Activated CD8-positive, alpha-beta T cell treated with anti-CD3 and anti-CD28 coated beads for 36 hours (primary cell): ENCODE data around the gene NEMF. TPM values are rescaled to one million over a fixed set of nuclear protein-coding genes. Genes with fewer than 3 reads are reported as not detected.
"Not testable (repeated sequence)": the region's sequence is repeated elsewhere in the genome, so short reads cannot be mapped to it uniquely, and the experiment has no call there.

Source experiments
- ATAC-seq: fragments of 200-7000 bp; cut with Tn5 transposase; one replicate; pipeline ENCODE4 v1.10.0; 2021; ENCODE audit warnings: mild to moderate bottlenecking, moderate library complexity
- CTCF ChIA-PET: fragments of 350-600 bp; sonication (Branson Sonifier 250); formaldehyde crosslinking; loops from one replicate; lab custom pipeline; 2021; ENCODE audit warnings: antibody characterized with exemption; lab: Charles Lee
- POLR2A ChIA-PET: fragments of 350-600 bp; sonication (Branson Sonifier 250); formaldehyde crosslinking; loops from one replicate; lab custom pipeline; 2021; ENCODE audit warnings: antibody characterized with exemption; lab: Charles Lee
- DNase-seq: peaks from one replicate; pipeline ENCODE4 v3.0.0-alpha.2; 2020
- H3K27ac Mint-ChIP-seq: one replicate; pipeline ENCODE4 v1.8.0; 2021; ENCODE audit warnings: mild to moderate bottlenecking, mixed read lengths
- H3K27me3 Mint-ChIP-seq: one replicate; pipeline ENCODE4 v1.8.0; 2021; ENCODE audit warnings: mixed read lengths
- H3K36me3 Mint-ChIP-seq: one replicate; pipeline ENCODE4 v1.8.0; 2021; ENCODE audit warnings: low read depth, mixed read lengths
- H3K4me1 Mint-ChIP-seq: one replicate; pipeline ENCODE4 v1.8.0; 2021; ENCODE audit warnings: low read depth, mixed read lengths
- H3K4me3 Mint-ChIP-seq: one replicate; pipeline ENCODE4 v1.8.0; 2021; ENCODE audit warnings: mild to moderate bottlenecking, moderate library complexity, mixed read lengths
- H3K9me3 Mint-ChIP-seq: one replicate; pipeline ENCODE4 v1.8.0; 2021; ENCODE audit warnings: mixed read lengths
- CTCF ChIP-seq: fragments of 200-600 bp; IDR thresholded peaks from one replicate; pipeline ENCODE4 v1.8.0; 2022; ENCODE audit warnings: antibody characterized with exemption, mild to moderate bottlenecking
- intact Hi-C: fragments of 100-400 bp; cut with micrococcal nuclease; formaldehyde crosslinking; loops from one replicate; pipeline ENCODE4 v1.10.0; 2022
- total RNA-seq, 2 experiments: library from RNA; stranded (reverse); gene quantifications; one replicate each; pipeline ENCODE4 v1.2.3, GENCODE V29; 2021

The NEMF gene
- total RNA-seq, 2 experiments from 2014 or later = 62.3 to 63.8 TPM

DNA sequence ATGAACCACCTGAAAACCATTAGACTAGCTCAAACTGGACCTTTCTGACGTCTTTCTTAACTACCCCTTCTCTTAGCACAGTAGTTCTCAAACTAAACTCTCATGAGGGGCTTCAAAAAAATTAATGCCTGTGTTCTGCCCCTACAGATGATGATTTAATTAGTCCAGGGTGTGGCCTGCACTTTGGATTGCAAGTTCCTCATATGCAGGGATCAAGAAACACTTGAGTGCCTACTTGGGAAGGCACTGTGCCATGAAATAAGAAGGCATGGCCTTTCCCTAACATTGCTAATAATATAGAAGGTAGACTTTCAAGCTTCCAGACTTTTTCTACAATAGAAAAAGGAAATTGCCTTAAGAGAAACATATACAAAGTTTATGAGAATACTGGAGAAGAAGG, 107.4 kb downstream of the NEMF start:
- no peaks in the 10 kb centered on the region for H3K27me3 Mint-ChIP-seq
- H3K9me3 Mint-ChIP-seq = no peaks in the 10 kb centered on the region
- CTCF ChIA-PET = no interaction called here
- DNase-seq (no peak), ATAC-seq (no peak)
- H3K36me3 Mint-ChIP-seq = no peaks in the 10 kb centered on the region
- TF ChIP-seq CTCF = no peak
- no peak overlapping the region for H3K27ac Mint-ChIP-seq
- H3K4me1 Mint-ChIP-seq = no peaks in the 10 kb centered on the region
- POLR2A ChIA-PET = no interaction called here
- intact Hi-C loops = no loop called here
- H3K4me3 Mint-ChIP-seq = no peak overlapping the region

DNA sequence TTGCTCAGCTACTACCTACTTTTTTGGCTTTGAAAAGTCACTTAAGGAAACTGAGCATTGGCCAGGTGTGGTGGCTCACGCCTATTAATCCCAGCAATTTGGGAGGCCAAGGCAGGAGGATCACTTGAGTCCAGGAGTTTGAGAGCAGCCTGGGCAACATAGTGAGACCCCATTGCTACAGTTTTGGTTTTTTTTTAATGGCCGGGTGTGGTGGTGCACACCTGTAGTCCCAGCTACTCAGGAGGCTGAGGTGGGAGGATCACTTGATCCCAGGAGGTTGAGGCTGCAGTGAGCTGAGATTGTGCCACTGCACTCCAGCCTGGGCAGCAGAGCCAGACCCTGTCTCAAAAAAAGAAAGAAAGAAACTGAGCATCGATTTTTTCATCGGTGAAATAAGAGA, 116.9 kb downstream of the NEMF start:
- H3K9me3 Mint-ChIP-seq, H3K4me3 Mint-ChIP-seq, POLR2A ChIA-PET, H3K36me3 Mint-ChIP-seq, H3K4me1 Mint-ChIP-seq, H3K27ac Mint-ChIP-seq, intact Hi-C loops, DNase-seq, H3K27me3 Mint-ChIP-seq, ATAC-seq, CTCF ChIA-PET: not testable (repeated sequence)

DNA sequence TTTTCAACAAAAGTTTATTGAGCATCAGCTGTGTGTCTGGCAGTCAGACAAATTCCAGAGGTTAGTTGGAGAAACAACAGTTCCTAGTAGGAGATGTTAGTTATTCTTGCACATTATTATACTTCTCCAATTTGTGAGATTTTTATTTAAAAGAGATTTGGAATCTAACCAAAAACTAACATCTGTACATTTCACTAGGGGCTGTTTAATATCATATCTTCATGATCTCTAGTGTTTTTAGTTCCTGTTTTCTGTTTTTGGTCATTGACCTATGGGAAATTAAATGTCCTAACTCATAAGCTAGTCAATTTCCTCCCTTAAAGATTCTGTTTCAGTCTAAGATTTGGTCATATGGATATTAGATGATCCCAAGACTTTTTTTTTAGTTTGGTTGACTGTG, 118.8 kb downstream of the NEMF start:
- no peak for ATAC-seq
- H3K36me3 Mint-ChIP-seq = no peaks in the 10 kb centered on the region
- intact Hi-C loops = no loop called here
- H3K4me3 Mint-ChIP-seq = no peak overlapping the region
- no peak overlapping the region for H3K27ac Mint-ChIP-seq
- H3K9me3 Mint-ChIP-seq = no peaks in the 10 kb centered on the region
- ChIA-PET CTCF (no interaction called here), POLR2A (no interaction called here)
- DNase-seq = no peak
- H3K4me1 Mint-ChIP-seq = no peaks in the 10 kb centered on the region
- no peak for TF ChIP-seq CTCF
- H3K27me3 Mint-ChIP-seq = no peaks in the 10 kb centered on the region

DNA sequence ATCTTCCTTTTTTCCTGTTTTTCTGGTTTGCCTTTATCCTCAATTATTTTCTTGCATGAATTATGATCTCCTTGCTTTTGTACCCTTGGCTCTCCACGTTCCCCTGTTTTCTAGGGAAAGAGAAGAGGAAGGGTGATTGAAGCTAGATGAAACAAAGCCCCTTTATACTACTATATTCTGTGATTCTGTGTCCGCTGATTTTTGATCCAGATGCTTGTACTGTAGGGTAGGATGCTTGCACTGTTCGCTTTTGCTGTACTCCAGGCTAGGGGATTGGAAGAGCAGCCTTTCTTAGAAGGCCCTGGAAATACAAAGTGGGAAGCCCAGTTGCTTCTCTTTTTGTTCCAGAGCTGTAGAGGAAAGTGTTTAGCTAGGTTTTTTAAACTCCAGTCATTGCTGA, 119.7 kb downstream of the NEMF start:
- no peak for ATAC-seq
- H3K4me3 Mint-ChIP-seq = no peak overlapping the region
- no peaks in the 10 kb centered on the region for H3K27me3 Mint-ChIP-seq
- H3K27ac Mint-ChIP-seq = no peak overlapping the region
- no peak for DNase-seq
- intact Hi-C loops = no loop called here
- no peak for TF ChIP-seq CTCF
- ChIA-PET CTCF (no interaction called here), POLR2A (interaction anchor here (0.6 kb wide), 2 partner anchors 37 to 436 kb away, joined by 3 read pairs; no protein-coding TSS in a partner anchor)
- no peaks in the 10 kb centered on the region for H3K9me3 Mint-ChIP-seq
- H3K4me1 Mint-ChIP-seq = no peaks in the 10 kb centered on the region
- H3K36me3 Mint-ChIP-seq = no peaks in the 10 kb centered on the region

Other genes with a start within 250 kb of the NEMF start
- 100 to 1,000 TPM; 214 to 231 TPM for gene RPL36AL, start 232.2 kb downstream of the NEMF start, total RNA-seq
- 10 to 100 TPM; 30.2 to 32.7 TPM for gene MGAT2, start 232.0 kb downstream of the NEMF start, total RNA-seq
- gene DNAAF2, start 217.5 kb downstream of the NEMF start, total RNA-seq = 10 to 100 TPM; 10.4 to 11.0 TPM
- gene POLE2, start 164.6 kb downstream of the NEMF start, total RNA-seq = 10 to 100 TPM; 36.3 to 36.5 TPM
- 1 to 10 TPM in 1 of 2 experiments, under 1 TPM in 1; 0.98 to 1.2 TPM for gene KLHDC1, start 159.7 kb downstream of the NEMF start, total RNA-seq
- 10 to 100 TPM; 21.1 to 23.4 TPM for gene KLHDC2, start 84.6 kb downstream of the NEMF start, total RNA-seq
- 100 to 1,000 TPM; 170 TPM for gene ARF6, start 40.3 kb upstream of the NEMF start, total RNA-seq